HepG2 (cell line): ENCODE measurements around the gene NOPCHAP1. TPM values are rescaled to one million over a fixed set of nuclear protein-coding genes. Genes with fewer than 3 reads are reported as not detected.

ENCODE experiments used
- ATAC-seq: fragments of 200-7000 bp; cut with Tn5 transposase; 3 replicates; pipeline ENCODE4 v1.9.1; 2020; ENCODE audit warnings: mild to moderate bottlenecking, moderate library complexity
- BruUV-seq: library from RNA; stranded (reverse); fragments of 400-500 nt; replicated peaks from 2 replicates; lab custom pipeline; 2021; lab: Mats Ljungman, UMichigan
- CTCF ChIA-PET: fragments of 300-600 bp; formaldehyde crosslinking; extraction: SDS; loops from one replicate; lab custom pipeline; 2021; ENCODE audit warnings: low total read pairs, inconsistent platforms, low intra/inter-chr PET ratio; lab: Yijun Ruan, JAX
- POLR2A ChIA-PET: fragments of 350-600 bp; sonication (Branson Sonifier 250); formaldehyde crosslinking; loops from one replicate; lab custom pipeline; 2020; ENCODE audit warnings: antibody characterized with exemption, inconsistent platforms; lab: Yijun Ruan, JAX
- DNase-seq: peaks from one replicate; pipeline ENCODE4 v3.0.0-alpha.2; 2015; ENCODE audit warnings: low spot score
- FAIRE-seq: peaks from 3 replicates; lab custom pipeline; 2011; peaks lifted over from hg19 to GRCh38; lab: Jason Lieb, UNC
- H2AFZ ChIP-seq: one replicate; pipeline ENCODE4 v1.6.1; 2011; ENCODE audit warnings: low read length, inconsistent platforms
- H3K27ac ChIP-seq: fragments of 300-600 bp; 3 replicates; pipeline ENCODE4 v1.8.0; 2011; ENCODE audit warnings: mixed run types, mild to moderate bottlenecking, mixed read lengths, low read length, inconsistent platforms; ENCODE audit not compliant: insufficient read depth; ENCODE audit errors: extremely low read length
- H3K27me3 ChIP-seq, 2 experiments: fragments of 200-600 bp in 1 of 2; 2 replicates in 1 of 2; 3 replicates in 1 of 2; pipeline versions ENCODE4 v1.6.0 to v1.8.0; 2011; ENCODE audit warnings: low read length in 2 of 2, mild to moderate bottlenecking in 2 of 2, moderate library complexity in 2 of 2, inconsistent platforms in 1 of 2; ENCODE audit not compliant: insufficient read depth in 2 of 2, control insufficient read depth in 1 of 2
- H3K36me3 ChIP-seq, 2 experiments: fragments of 200-600 bp in 1 of 2; replicated peaks in 1 of 2; 2 replicates in 1 of 2; 3 replicates in 1 of 2; pipeline versions ENCODE4 v1.5.1 to v1.8.0; 2011; ENCODE audit warnings: low read length in 2 of 2, inconsistent platforms in 1 of 2; ENCODE audit not compliant: insufficient read depth in 2 of 2, control insufficient read depth in 1 of 2
- H3K4me1 ChIP-seq: 2 replicates; pipeline ENCODE4 v1.5.1; 2012; ENCODE audit warnings: low read length, inconsistent platforms; ENCODE audit not compliant: insufficient read depth
- H3K4me2 ChIP-seq: 2 replicates; pipeline ENCODE4 v1.6.0; 2011; ENCODE audit warnings: low read depth, low read length, inconsistent platforms
- H3K4me3 ChIP-seq, 3 experiments: fragments of 200-600 bp in 1 of 3; sonication (generic), shearing (Covaris generic) in 1 of 3; replicated peaks in 1 of 3; 2 replicates each; pipeline ENCODE4 v1.5.1; 2011 to 2016; ENCODE audit warnings: low read length in 3 of 3, inconsistent platforms in 2 of 3, low read depth in 2 of 3, mild to moderate bottlenecking in 2 of 3, control low read depth in 1 of 3, mixed read lengths in 1 of 3; ENCODE audit not compliant: insufficient read depth in 1 of 3
- H3K79me2 ChIP-seq: one replicate; pipeline ENCODE4 v1.6.1; 2011; ENCODE audit warnings: low read length, inconsistent platforms; ENCODE audit not compliant: insufficient read depth
- H3K9ac ChIP-seq: 2 replicates; pipeline ENCODE4 v1.6.0; 2011; ENCODE audit warnings: mild to moderate bottlenecking, low read depth, low read length, inconsistent platforms; ENCODE audit not compliant: insufficient read depth
- H3K9me3 ChIP-seq: 2 replicates; pipeline ENCODE4 v1.5.1; 2012; ENCODE audit warnings: mild to moderate bottlenecking, low read length
- H4K20me1 ChIP-seq: 2 replicates; pipeline ENCODE4 v1.6.0; 2011; ENCODE audit warnings: inconsistent platforms, mild to moderate bottlenecking, low read length, moderate library complexity; ENCODE audit not compliant: insufficient read depth
- ASH2L ChIP-seq: fragments of 300-600, 200-600 bp; sonication (generic); IDR thresholded peaks from 2 replicates; pipeline ENCODE4 v1.7.0; 2017; ENCODE audit warnings: low read depth, mild to moderate bottlenecking, moderate library complexity, mixed read lengths, low read length; ENCODE audit not compliant: insufficient read length
- CHD2 ChIP-seq: IDR thresholded peaks from 2 replicates; pipeline ENCODE4 v1.6.1; 2011; ENCODE audit warnings: low read depth, low read length, improper control_type of control experiment
- HDAC6 ChIP-seq: fragments of 200-600 bp; sonication (generic); IDR thresholded peaks from 2 replicates; pipeline ENCODE4 v1.7.0; 2017; ENCODE audit warnings: mild to moderate bottlenecking, antibody characterized with exemption, low read length, low read depth
- ISX ChIP-seq: sonication (generic); formaldehyde crosslinking; conservative IDR thresholded peaks from 2 replicates; pipeline ENCODE4 v1.5.0; 2020; ENCODE audit warnings: missing genetic modification reagents
- MAF1 ChIP-seq: sonication (generic); formaldehyde crosslinking; IDR thresholded peaks from 2 replicates; pipeline ENCODE4 v1.5.0; 2020; ENCODE audit warnings: missing genetic modification reagents, borderline replicate concordance
- NFATC3 ChIP-seq: sonication (generic); formaldehyde crosslinking; IDR thresholded peaks from 2 replicates; pipeline ENCODE4 v1.5.1; 2020; ENCODE audit warnings: mild to moderate bottlenecking, missing genetic modification reagents
- NONO ChIP-seq, 2 experiments: fragments of 450-650 bp in 1 of 2; sonication (generic) in 1 of 2; formaldehyde crosslinking in 1 of 2; IDR thresholded peaks in 1 of 2; conservative IDR thresholded peaks in 1 of 2; 2 replicates each; pipeline versions ENCODE4 v1.6.1 to v1.8.0; 2017 to 2022; ENCODE audit warnings: mild to moderate bottlenecking in 1 of 2, missing genetic modification reagents in 1 of 2, moderate library complexity in 1 of 2
- SMAD9 ChIP-seq: sonication (generic); formaldehyde crosslinking; IDR thresholded peaks from 2 replicates; pipeline ENCODE4 v1.5.1; 2020; ENCODE audit warnings: mild to moderate bottlenecking, missing genetic modification reagents
- ZMYM2 ChIP-seq: sonication (generic); formaldehyde crosslinking; IDR thresholded peaks from 2 replicates; pipeline ENCODE4 v1.8.0; 2022; ENCODE audit warnings: mild to moderate bottlenecking, missing genetic modification reagents
- ZNF530 ChIP-seq: sonication (generic); formaldehyde crosslinking; IDR thresholded peaks from 2 replicates; pipeline ENCODE4 v1.5.0; 2020; ENCODE audit warnings: low read depth, mild to moderate bottlenecking, missing genetic modification reagents
- WGBS: methylation state at CpG from one replicate; pipeline ENCODE4 v1.1.6; 2017; ENCODE audit warnings: low lambda C conversion rate; 5-methylcytosine and 5-hydroxymethylcytosine counted together
- in situ Hi-C: cut with HindIII; loops from 2 replicates; pipeline ENCODE4 v1.10.0; 2017; ENCODE audit warnings: low pct_unique_long_range_greater_than_20kb; ENCODE audit not compliant: extremely low pct_ligation_motif_present
- intact Hi-C: fragments of 100-400 bp; cut with micrococcal nuclease; formaldehyde crosslinking; loops from one replicate; pipeline ENCODE4 v1.10.0; 2022; ENCODE audit not compliant: unreplicated experiment
- polyA plus RNA-seq, 8 experiments: library from polyadenylated mRNA; depleted of rRNA in 3 of 8; stranded (reverse) in 7 of 8; unstranded in 1 of 8; fragments of >200 nt; fragmentation: Illumina TruSeq in 4 of 8; extraction: Trizol in 4 of 8; gene quantifications; 2 replicates each; pipeline versions ENCODE4 v1.2.1 to v1.2.3, GENCODE V29; 2011 to 2016; ENCODE audit warnings: low read depth in 4 of 8, missing spikeins in 1 of 8, mixed read lengths in 1 of 8; ENCODE audit not compliant: insufficient read depth in 1 of 8
- total RNA-seq, 5 experiments: library from RNA; depleted of rRNA; stranded (reverse); fragments of >200 nt; fragmentation: Illumina TruSeq; extraction: Trizol; gene quantifications; 2 replicates each; pipeline ENCODE4 v1.2.3, GENCODE V29; 2016; ENCODE audit warnings: low read depth in 1 of 5
- TF ChIP-seq, protein P1 (sequence below): sonication (generic); formaldehyde crosslinking; IDR thresholded peaks from 2 replicates; pipeline ENCODE4 v1.5.1; 2020; ENCODE audit warnings: missing genetic modification reagents, mild to moderate bottlenecking, borderline replicate concordance

NOPCHAP1 gene
- total and polyA plus RNA-seq, 2 of the 13 experiments (the other 11 are each of a cell fraction or from before 2014, with no cell fraction given) = 5.7 to 38.1 TPM

GRCh38 chr12:104969343-104969742 is 16.8 kb upstream of the NOPCHAP1 start (continued):
- TF ChIP-seq CHD2 (no peak), NFATC3 (CRISPR knock-in tag) (no peak)

GRCh38 chr12:104971306-104971705 is 14.8 kb upstream of the NOPCHAP1 start:
- no peaks in the 10 kb centered on the region for H4K20me1 ChIP-seq
- peaks cover 0 to 1% of the 10 kb centered on the region in 2 experiments; a peak in 1 of 5 replicates for H3K27me3 ChIP-seq
- no peak overlapping the region for H3K4me2 ChIP-seq
- in situ Hi-C loops (no loop called here), intact Hi-C loops (no loop called here)
- H3K79me2 ChIP-seq = no peaks in the 10 kb centered on the region
- BruUV-seq = no TSS peak
- CTCF ChIA-PET = no interaction called here
- POLR2A ChIA-PET = interaction anchor here (2.3 kb wide), 1 partner anchor 13 kb away, joined by 6 read pairs; the partner anchor contains the start of gene SLC41A2
- H3K9me3 ChIP-seq = no peaks in the 10 kb centered on the region
- H3K27ac ChIP-seq = no peak overlapping the region
- no peak overlapping the region for H3K4me3 ChIP-seq
- no peaks in the 10 kb centered on the region for H3K36me3 ChIP-seq
- 60% methylated on average over 5 of the region's 5 CpGs for WGBS
- no peak for ATAC-seq
- no peaks in the 10 kb centered on the region for H3K4me1 ChIP-seq
- FAIRE-seq = no peak
- no peak overlapping the region for H3K9ac ChIP-seq
- TF ChIP-seq ZMYM2 = no peak
- TF ChIP-seq, protein P1, sequence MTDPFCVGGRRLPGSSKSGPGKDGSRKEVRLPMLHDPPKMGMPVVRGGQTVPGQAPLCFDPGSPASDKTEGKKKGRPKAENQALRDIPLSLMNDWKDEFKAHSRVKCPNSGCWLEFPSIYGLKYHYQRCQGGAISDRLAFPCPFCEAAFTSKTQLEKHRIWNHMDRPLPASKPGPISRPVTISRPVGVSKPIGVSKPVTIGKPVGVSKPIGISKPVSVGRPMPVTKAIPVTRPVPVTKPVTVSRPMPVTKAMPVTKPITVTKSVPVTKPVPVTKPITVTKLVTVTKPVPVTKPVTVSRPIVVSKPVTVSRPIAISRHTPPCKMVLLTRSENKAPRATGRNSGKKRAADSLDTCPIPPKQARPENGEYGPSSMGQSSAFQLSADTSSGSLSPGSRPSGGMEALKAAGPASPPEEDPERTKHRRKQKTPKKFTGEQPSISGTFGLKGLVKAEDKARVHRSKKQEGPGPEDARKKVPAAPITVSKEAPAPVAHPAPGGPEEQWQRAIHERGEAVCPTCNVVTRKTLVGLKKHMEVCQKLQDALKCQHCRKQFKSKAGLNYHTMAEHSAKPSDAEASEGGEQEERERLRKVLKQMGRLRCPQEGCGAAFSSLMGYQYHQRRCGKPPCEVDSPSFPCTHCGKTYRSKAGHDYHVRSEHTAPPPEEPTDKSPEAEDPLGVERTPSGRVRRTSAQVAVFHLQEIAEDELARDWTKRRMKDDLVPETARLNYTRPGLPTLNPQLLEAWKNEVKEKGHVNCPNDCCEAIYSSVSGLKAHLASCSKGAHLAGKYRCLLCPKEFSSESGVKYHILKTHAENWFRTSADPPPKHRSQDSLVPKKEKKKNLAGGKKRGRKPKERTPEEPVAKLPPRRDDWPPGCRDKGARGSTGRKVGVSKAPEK (CRISPR knock-in tag) = no peak
- TF ChIP-seq SMAD9 (CRISPR knock-in tag) = no peak
- no peak for TF ChIP-seq ISX (CRISPR knock-in tag)
- no peak for TF ChIP-seq NONO (IDR thresholded peaks at IDR 0.05)
- TF ChIP-seq NONO (CRISPR knock-in tag; conservative IDR thresholded peaks at IDR 0.05) = no peak
- TF ChIP-seq ZNF530 (CRISPR knock-in tag) = no peak
- TF ChIP-seq ASH2L = no peak
- no peak for TF ChIP-seq HDAC6
- TF ChIP-seq MAF1 (CRISPR knock-in tag) = no peak
- no peak overlapping the region for H2AFZ ChIP-seq
- DNase-seq = no peak
